ENCODE measurements around the gene H1-8.

H1-8 gene

DNA sequence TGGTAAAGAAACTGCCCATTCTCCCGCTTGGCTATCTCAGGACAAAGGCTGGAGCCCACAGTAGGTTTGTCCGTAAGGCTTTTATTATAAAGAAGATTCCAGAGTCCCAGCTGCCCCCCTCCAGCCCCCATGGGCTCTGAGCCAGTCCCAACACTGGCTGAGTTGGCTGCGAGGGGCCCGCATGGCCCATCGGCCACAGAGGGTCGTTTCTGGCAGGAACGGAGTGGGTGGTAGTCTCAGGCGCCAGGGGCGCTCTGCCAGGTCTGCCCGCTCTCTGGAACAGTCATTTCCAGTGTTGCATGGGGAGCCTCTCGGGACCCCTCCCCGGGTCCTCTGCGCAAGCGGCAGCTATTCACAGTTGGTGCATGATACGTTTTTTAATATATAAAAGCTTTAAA, 12.2 kb downstream of the H1-8 start:
- DNase-seq (ENCODE audit: low read depth in 1 of 2, low spot score in 1 of 2), result no peak

DNA sequence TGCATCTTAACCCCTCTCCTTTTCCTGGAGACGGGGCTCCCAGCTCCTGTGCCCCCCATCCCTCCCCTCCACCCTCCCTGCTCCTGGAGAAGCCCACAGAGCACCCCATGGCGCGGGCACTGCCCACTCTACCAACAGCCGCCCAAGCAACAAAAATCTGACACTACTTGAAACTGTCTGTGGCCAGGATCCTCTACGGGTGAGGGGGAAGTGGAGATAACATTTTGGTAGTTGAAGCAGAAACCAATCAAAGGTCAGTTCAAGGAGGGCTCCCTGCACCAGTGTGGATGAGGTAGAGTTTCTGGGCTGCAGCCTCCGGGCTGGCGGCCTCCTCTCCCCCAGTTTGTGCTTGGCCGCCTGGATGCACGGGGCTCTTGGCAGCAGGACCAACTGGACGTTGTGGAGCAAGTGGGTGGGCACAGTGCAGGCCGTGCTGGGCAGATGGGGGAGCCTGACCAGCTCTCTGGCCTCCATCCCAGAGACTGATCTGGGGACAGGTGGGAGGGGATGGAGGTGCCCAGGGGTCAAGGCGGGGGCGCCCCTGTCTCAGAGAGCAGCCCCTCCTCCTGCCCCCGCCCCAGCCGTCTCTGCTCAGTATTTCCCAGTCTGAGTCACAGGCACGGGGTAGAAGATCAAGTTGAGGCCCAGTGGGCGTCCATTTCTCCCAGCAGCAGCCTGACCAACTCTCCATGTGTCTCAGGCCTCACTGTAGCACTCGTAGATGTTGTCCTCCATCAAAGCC, 12.8 kb downstream of the H1-8 start:
- DNase-seq (ENCODE audit: low read depth in 1 of 2, low spot score in 1 of 2), result no peak

DNA sequence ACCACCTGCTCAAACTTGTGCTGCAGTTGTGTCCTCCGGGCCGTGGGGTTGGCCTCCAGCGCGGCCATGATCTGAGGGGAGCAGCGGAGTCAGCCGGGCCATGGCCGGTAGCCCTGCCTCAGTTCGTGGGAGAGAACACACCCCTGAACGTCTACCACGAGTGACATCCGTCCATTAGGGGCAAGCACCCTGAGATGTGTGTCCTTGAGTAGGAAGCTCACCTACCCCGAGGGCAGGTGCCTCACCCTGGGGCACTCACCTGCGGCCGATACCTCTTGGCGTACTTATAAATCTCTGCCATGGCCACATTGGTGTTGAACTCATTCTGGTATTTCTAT, 13.4 kb downstream of the H1-8 start:
- DNase-seq (ENCODE audit: low read depth in 1 of 2, low spot score in 1 of 2), result no peak

DNA sequence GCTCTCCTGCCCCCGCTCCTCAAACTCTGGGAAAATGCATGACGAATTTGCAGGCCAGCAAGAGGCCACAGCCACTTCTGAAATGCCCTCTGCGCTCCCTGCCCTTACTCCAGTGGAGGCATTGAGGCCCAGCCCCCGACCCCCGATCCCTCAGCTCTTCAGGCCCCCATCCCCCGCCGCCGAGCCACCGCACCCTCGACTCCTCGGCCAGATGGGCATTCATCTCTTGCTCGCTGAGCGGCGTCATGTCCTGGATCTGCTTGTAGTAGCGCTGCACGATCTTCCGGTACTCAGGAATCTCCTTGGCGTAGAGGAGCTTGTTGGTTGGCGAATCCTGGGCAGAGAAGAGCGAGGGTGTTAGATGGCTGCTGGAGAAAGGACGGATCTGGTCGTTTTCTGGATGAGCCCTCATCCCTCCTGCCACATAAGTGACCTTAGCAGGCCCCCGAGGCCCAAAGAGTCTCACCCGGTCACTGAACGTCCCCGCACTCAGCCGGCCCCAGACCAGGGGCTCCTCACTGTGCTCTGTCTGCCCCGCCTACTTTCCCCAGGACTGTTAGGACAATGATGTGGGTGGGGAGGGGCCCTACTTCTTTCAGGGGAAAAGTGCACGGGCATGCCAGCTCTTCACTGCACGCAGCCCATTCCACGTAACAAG, 14.0 kb downstream of the H1-8 start:
- no peak for DNase-seq (ENCODE audit: low read depth in 1 of 2, low spot score in 1 of 2)

DNA sequence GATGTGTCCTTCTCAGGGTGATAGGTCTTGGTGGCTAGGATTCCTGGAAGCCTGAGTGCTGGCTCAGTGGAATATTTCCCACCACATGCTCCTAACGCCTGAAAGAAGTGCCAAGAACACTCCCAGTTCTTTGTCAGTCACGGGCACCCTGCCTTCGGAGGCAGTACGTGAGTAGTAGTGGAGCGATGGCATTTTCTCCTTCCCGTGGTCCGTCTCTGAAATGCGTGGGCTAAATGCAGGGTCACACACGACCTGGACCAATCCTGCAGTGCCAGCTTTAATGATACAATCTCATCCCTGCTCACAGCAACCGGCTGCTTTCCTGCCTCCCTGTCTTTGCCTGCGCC, 14.5 kb downstream of the H1-8 start:
- no peak for DNase-seq (ENCODE audit: low read depth in 1 of 2, low spot score in 1 of 2)

DNA sequence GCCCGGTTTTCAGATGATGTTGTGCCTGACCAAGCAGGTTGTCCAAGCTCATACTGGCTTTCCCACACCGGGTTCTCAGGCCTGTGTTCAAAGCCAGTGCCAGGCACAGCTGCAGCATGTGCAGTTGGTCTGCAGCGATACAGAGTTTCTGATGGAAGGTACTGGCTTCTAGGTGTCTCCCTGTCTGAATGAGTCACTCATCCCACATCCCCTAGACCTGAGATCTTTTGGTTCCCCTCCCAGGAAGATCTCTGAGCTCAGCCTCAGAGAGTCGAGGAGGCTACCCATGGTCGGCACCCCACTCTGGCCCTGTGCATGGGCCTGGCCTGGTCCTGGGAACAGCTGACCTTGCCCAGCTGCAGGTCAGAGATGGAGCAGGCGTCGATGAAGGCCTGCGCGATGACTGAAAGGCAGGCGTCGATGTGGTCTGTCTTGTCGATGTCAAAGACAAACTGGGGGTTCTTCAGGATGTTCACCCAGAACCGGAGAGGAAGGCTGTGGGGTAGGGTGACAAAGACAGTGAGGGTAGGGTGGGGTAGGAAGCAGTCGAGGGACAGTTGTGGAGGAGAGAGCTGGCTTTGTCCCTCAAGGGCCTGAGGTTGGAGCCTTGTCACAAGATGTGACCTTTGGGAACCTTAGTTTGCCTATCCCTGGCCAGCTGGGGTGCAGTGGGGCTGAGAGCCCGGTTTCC, 15.3 kb downstream of the H1-8 start:
- no peak for DNase-seq (ENCODE audit: low read depth in 1 of 2, low spot score in 1 of 2)

DNA sequence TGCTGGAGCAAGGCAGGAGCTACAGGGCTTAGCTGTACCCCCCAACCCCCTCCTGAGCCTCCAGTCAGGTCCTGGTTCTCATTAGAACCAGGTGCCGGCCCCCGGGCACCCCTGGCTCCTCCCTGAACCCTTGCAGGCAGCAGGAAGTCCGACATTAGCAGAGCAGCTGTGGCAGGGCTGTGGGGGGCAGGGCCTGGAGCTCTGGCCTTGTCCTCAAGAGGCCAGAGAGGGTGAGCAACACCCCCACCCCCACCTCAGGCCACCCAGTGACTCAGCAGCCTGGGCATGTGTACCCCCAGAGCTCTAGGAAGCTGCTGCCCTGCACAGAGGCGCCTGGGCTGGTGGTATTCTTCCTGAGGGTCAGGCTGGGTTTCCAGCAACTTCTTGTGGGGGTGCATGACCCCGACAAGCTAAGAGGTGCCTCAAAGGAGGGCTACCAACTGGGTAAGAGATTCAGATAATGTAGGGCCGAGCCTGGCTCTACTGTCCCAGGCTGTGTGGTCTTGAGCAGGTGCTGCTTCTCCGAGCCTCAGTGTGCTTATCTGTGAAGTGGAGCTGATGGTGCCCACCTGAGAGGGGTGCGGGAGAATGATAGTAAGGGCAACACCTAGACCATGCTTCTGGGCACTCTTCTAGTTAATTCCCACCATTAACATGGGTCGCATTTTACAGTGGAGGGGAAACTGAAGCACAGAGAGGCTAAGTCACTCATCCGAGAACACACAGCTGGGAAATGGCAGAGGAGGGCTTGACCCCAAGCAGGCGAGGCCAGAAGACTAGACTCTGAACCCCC, 16.0 kb downstream of the H1-8 start:
- no peak for DNase-seq (ENCODE audit: low read depth in 1 of 2, low spot score in 1 of 2)

DNA sequence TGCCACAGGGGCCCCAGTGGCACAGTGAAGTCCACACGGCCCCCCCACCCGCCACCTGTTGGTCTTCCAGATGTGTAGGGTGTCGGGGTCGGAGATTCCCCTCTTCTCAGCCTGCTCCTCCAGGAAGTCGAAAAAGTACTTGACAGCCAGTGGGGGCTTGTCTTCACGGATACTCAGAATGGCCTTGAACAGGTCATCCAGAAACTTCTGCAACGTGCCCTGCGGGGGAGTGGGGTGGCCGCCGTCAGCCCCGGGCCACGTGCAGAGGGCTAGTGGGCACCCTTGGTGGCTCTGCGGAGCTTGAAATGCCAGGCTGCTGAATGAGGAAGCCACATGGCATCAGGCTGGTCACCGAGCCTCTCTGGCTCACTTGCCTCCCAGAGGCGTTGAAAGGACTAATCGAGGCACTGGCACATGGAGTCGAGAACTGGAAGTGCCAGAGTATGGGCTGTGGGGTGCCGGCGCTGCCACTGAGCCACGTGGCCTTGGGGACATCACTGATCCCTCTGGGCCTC, 16.6 kb downstream of the H1-8 start:
- DNase-seq (ENCODE audit: low read depth in 1 of 2, low spot score in 1 of 2), result no peak

DNA sequence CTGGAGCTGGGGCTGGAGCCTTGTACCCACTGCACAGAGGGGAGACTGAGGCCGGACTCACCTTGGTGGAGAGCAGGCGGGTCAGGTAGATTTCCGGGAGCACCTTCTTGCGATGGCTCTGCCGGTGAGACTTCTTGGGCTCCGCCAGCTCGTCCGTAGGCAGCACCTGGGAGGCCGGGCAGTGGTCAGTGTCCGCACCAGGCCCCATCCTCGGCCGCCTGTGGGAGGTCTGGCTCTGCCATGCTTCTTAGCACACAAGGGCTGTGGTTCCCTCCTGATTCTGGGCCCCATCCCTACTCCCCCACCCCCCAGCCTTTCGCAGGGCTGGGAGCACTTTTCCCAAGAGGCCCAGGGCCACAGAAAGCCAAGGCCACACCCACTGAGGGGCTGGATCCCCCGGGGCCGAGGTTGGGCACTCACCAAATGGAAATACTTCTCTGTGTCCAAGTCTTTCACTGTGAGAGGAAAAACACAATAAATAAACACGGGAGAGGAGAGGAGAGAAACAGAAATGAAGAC, 17.4 kb downstream of the H1-8 start:
- DNase-seq (ENCODE audit: low read depth in 1 of 2, low spot score in 1 of 2), result no peak

DNA sequence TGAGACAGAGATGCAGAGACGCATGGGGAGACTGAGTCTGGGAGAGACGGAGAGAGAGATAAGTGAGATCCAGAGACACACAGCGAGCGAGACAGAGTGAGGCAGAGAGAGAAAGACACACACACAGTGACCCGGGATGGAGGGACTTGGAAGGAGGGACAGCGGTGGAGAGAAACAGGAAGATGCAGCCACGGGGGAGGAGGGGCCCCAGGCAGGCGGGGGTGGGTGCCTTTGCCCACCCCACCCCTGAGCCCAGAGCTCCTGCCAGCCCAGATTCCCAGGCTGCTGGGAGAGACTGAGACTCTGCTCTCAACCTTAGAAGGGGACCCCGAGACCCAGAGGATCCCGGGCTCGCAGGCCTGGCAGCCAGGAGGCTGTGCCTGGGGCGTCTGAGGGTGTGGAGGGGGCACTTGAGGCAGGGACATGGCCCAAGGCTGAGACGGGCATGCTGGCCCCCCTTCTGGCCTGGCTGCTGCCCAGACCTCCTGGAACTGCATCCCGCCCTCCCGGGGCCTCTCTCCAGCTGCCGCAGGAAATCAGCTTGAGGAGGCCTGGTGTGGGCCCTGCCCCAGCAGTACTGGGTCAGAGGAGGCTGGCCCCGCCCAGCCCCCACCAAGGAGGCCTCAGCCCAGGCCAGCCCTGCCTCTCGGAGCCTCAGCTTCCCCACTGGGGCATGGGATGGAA, 18.1 kb downstream of the H1-8 start:
- no peak for DNase-seq (ENCODE audit: low read depth in 1 of 2, low spot score in 1 of 2)

DNA sequence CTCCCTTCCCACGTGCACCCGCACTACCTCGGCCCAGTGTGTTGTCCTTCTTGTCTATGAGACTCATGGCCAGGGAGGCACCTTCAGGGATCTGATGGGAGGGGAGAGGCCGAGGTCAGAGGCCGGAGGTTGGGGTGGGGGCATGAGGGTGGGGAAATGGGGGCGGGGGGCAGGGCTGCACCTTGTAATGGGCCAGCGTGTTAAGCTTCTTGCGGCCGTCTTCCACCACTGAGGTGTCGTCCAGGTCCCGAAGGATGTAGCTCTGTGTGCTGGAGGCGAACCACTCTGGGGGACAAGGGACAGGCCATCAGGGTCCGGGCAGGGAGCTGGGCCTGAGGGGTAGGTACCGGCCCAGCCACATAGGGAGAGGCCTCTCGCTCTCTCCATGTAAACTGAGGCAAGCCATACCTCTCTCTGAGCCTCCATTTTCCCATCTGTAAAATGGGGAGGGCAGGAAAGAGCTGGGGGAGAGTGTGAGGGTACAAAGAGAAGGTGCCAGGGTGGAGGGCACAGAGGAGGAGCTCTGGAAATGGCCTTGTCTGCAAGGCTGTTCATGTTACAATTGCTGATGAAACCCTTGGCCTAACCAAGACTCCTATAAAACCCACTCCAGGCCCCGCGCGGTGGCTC, 18.8 kb downstream of the H1-8 start:
- no peak for DNase-seq (ENCODE audit: low read depth in 1 of 2, low spot score in 1 of 2)

DNA sequence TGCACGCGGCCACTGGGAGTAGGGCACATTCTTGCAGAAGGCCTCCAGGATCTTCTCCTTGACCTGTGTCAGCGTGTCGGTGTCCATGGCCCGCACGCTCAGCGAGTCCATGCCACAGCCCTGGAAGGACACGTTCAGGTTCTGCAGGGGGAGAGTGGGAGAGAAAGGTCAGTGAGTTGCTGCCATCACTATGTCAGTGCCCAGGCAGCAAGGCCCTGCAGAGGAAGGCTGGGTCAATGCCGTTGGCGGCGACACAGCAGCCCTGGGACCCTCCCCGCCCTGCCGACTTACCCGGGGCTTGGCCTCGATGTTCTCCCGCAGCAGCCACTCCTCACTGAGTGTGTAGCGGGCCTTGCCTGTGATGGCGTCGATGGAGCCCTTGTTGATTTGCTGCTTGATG, 19.8 kb downstream of the H1-8 start:
- DNase-seq (ENCODE audit: low read depth in 1 of 2, low spot score in 1 of 2), result no peak

DNA sequence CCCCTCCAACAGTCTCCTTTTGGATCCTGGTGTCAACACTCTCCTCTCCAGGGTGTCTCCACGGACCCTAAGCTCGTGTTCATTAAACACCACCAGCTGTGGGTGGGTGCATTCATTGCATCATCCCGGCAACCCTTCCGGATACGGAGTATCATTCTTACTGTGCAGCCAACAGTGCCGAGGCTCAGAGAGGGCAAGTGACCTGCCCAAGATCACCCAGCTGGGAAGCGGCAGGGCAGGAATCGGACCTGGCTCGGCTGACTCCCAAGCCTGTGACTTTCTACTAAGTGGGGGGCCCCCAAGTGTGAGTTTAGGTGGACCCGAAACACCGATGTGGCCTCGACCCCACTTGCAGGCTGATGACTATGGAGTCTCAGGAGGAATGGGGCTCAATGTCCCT, 20.4 kb downstream of the H1-8 start:
- DNase-seq (ENCODE audit: low read depth in 1 of 2, low spot score in 1 of 2), result no peak

DNA sequence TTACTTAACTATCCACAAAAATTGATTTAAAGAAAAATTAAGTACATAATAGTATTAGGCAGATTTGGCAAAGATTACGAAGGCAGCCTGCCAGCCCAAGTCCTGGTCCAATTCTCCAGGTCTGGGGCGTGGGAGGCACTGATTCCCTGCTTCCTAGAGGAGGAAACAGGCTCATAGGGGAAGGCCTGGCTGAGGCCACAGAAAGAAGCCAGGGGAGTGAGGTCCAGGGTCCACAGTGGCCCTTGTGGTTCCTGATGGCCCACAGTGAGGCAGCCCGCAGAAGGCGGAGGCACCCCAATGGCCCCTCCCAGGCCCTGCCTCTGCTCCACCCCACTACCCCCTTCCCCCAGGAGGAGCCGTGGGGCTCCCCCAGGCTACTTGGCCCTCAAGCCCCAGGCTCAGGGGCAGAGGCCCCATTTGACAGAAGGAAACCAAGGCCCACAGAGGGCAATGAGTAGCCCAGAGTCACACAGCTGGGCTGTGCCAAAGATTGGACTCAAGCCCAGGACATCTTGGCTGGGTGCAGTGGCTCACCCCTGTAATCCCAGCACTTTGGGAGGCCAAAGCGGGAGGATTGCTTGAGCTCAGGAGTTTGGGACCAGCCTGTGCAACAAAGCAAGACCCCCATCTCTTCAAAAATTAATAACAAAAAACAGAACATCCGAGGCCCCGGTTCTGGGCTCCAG, 21.0 kb downstream of the H1-8 start:
- DNase-seq (ENCODE audit: low read depth in 1 of 2, low spot score in 1 of 2), result no peak

DNA sequence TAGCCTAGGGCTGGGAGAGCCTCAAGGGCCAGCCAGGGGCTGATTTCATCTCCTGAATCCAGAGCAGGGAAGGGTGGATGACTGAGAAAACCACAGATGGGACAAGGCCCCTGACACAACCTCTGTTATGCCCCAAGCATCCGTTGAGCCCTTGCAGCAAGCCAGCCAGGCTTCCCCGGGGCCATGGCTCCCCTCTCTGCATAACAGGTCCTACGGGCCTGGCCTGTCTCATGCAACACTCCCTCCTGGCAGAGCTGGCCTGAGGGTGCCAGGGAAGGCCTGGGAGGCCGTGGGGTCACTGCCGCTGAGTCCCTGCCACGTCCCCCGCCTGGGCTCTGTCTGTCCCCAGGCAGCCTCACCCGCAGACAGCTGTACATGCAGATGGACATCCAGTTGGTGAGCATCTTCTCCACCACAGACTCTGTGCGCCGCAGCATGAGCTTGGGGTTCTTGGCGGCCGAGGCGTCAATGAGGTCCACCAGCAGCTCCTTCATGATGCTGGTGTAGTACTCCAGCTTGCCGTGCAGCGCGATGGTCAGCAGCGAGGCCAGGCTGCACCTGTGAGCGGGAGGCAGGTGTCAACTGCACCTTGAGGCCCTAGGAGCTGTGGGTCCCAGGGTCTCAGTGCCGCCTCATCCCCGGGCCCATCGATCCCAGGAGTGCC, 22.1 kb downstream of the H1-8 start:
- DNase-seq (ENCODE audit: low read depth in 1 of 2, low spot score in 1 of 2), result no peak

DNA sequence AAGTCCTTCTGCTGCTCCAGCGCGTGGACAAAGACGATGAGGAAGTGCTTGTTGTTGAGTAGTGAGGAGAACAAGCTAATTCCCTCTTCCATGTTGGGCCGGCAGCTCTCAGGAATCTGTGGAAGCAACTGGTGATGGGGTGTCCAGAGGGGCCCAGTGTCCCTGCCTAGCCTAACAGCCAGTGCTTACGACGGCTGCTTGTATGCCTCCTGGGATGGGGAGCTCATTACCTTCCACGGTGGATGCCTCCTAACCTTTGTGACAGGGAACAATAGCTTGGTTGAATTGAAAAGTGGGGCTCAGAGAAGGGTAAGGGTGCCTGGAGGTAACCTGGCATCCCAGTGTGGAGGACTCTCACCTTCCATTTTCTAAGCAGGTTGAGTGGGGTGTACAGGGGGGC, 22.9 kb downstream of the H1-8 start:
- no peak for DNase-seq (ENCODE audit: low read depth in 1 of 2, low spot score in 1 of 2)

DNA sequence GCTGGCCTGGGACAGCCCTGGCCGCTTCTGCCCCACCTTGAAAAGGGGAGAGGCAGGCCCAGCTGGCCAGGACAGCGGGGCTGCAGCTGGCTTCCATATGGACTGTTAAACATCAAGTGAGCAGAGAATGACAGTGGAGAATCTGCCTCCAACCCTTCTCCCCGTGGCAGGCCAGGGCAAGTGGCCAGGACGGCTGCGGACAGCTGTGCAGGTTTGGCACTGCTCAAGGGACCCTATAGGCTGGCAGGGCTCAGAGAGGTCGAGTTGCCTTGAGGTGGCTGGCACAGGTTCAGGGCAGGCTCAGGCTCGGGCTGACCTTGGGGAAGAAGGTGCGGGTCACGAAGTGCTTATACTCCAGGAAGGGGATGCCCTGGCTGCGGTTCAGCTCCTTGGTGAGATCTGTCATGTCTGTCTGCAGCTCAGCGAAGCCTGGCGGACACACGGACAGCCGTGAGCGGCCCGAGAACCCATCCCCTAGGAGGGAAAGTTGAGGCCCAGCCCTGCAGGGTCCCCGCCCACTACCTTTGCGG, 24.3 kb downstream of the H1-8 start:
- DNase-seq (ENCODE audit: low read depth in 1 of 2, low spot score in 1 of 2), result no peak

DNA sequence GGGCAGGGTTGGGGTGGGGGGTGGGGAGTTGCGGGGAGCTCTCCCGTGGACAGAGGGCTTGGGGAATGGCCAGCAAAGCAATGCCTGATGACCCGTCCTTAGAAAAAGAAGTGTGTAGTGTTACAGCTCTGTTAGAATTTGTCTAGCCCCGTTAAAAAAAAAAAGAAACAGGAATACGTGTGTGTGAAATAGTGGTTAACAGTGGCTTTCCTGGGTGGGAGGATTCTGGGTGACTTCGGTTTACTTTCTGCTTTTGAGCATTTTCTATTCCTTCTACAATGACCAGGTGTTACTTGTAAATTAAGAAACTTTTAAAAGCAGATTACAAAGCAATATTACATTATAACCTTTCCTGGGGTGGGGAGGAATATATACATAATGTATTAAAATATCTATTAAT, 25.0 kb downstream of the H1-8 start:
- DNase-seq (ENCODE audit: low read depth in 1 of 2, low spot score in 1 of 2), result no peak

DNA sequence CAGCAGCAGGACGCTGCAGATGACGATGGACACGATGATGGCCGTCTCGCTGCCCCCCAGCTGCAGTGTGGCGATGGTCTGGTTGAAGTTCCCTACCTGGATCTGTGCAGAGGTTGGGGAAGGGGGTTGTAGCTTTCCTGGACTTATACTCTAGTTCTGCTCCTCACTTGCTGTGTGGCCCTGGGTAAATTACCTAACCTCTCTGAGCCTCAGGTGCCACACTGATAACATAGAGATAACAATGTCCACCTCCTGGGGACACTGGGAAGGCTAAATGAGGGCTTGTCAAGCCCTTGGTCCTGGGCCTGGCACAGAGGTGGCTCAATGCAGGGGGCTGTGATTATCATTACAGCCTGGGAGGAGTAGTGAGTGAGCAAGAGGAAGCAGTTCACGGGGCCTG, 26.9 kb downstream of the H1-8 start:
- DNase-seq (ENCODE audit: low read depth in 1 of 2, low spot score in 1 of 2), result no peak

Measured in activated CD4-positive, alpha-beta T cell treated with anti-CD3 and anti-CD28 coated beads, Interleukin-2, amount 50 U/mL, for 24 hours (primary cell).